H1 (cell line): ENCODE measurements around the gene TTC28. TPM values are rescaled to one million over a fixed set of nuclear protein-coding genes. Genes with fewer than 3 reads are reported as not detected.
A peak's percentile ranks its signal among the peaks of the same experiment; 100 is the strongest.

Experiments used
- CTCF ChIA-PET: fragments of 300-600 bp; sonication (Branson Sonifier 250); formaldehyde crosslinking; loops from one replicate; lab custom pipeline; 2021; ENCODE audit not compliant: partially characterized antibody; lab: Charles Lee
- POLR2A ChIA-PET: fragments of 300-600 bp; sonication (Branson Sonifier 250); formaldehyde crosslinking; loops from one replicate; lab custom pipeline; 2021; ENCODE audit warnings: inconsistent platforms; ENCODE audit not compliant: partially characterized antibody; lab: Charles Lee
- DNase-seq, 2 experiments: peaks; one replicate each; pipeline versions ENCODE4 v3.0.0 to v3.0.0-alpha.2; 2010 to 2022; ENCODE audit warnings: low spot score in 2 of 2, low read depth in 1 of 2, mixed read lengths in 1 of 2
- FAIRE-seq: peaks from 2 replicates; lab custom pipeline; 2011; peaks lifted over from hg19 to GRCh38; lab: Jason Lieb, UNC
- H2AFZ ChIP-seq: 2 replicates; pipeline ENCODE4 v1.8.1; 2012; ENCODE audit warnings: low read length, inconsistent platforms
- H2AK5ac ChIP-seq: 2 replicates; pipeline ENCODE4 v1.6.1; 2013; ENCODE audit warnings: low read depth, low read length
- H2BK120ac ChIP-seq: replicated peaks from 2 replicates; pipeline ENCODE3; 2013; ENCODE audit warnings: low read depth, low read length, inconsistent platforms
- H2BK12ac ChIP-seq: 2 replicates; pipeline ENCODE4 v1.6.1; 2013; ENCODE audit warnings: low read depth, low read length
- H2BK15ac ChIP-seq: 2 replicates; pipeline ENCODE4 v1.6.1; 2013; ENCODE audit warnings: low read length
- H2BK20ac ChIP-seq: 2 replicates; pipeline ENCODE4 v1.6.1; 2013; ENCODE audit warnings: low read length
- H2BK5ac ChIP-seq: 2 replicates; pipeline ENCODE4 v1.6.1; 2013; ENCODE audit warnings: low read depth, low read length
- H3K14ac ChIP-seq: 2 replicates; pipeline ENCODE4 v1.6.1; 2013; ENCODE audit warnings: inconsistent platforms; ENCODE audit not compliant: insufficient read length
- H3K18ac ChIP-seq: 2 replicates; pipeline ENCODE4 v1.6.1; 2013; ENCODE audit warnings: low read length; ENCODE audit errors: extremely low read depth
- H3K23ac ChIP-seq: 2 replicates; pipeline ENCODE4 v1.6.1; 2013; ENCODE audit warnings: inconsistent platforms; ENCODE audit not compliant: insufficient read length
- H3K23me2 ChIP-seq: 2 replicates; pipeline ENCODE4 v1.6.1; 2013; ENCODE audit warnings: low read depth, low read length
- H3K27ac ChIP-seq: 2 replicates; pipeline ENCODE4 v1.6.1; 2011; ENCODE audit warnings: low read depth, low read length, inconsistent platforms
- H3K27me3 ChIP-seq, 4 experiments: replicated peaks in 1 of 4; 1 replicate in 1 of 4; 2 replicates in 3 of 4; pipeline versions ENCODE4 v1.6.1 to v1.8.1; 2011 to 2013; ENCODE audit warnings: low read length in 3 of 4, mild to moderate bottlenecking in 3 of 4, inconsistent platforms in 2 of 4, mixed read lengths in 2 of 4, moderate library complexity in 1 of 4; ENCODE audit not compliant: control insufficient read depth in 3 of 4, insufficient read depth in 3 of 4; ENCODE audit errors: extremely low read depth in 1 of 4
- H3K36me3 ChIP-seq, 4 experiments: 2 replicates each; pipeline versions ENCODE4 v1.6.1 to v1.8.1; 2011 to 2013; ENCODE audit warnings: mild to moderate bottlenecking in 4 of 4, low read length in 3 of 4, moderate library complexity in 2 of 4, control low read depth in 1 of 4, inconsistent platforms in 1 of 4; ENCODE audit not compliant: insufficient read depth in 4 of 4, control insufficient read depth in 2 of 4
- H3K4ac ChIP-seq: replicated peaks from 2 replicates; pipeline ENCODE3; 2013; ENCODE audit warnings: low read length, low read depth, mixed read lengths, inconsistent platforms; ENCODE audit not compliant: insufficient read length
- H3K4me1 ChIP-seq, 4 experiments: replicated peaks in 1 of 4; 1 replicate in 1 of 4; 2 replicates in 3 of 4; pipeline versions ENCODE4 v1.6.1 to v1.8.1; 2011 to 2013; ENCODE audit warnings: low read length in 3 of 4, inconsistent platforms in 2 of 4, mixed read lengths in 1 of 4; ENCODE audit not compliant: insufficient read depth in 4 of 4, control insufficient read depth in 3 of 4
- H3K4me2 ChIP-seq, 2 experiments: 2 replicates each; pipeline versions ENCODE4 v1.6.1 to v1.8.1; 2011 to 2013; ENCODE audit warnings: low read depth in 2 of 2, low read length in 2 of 2, control low read depth in 1 of 2, inconsistent platforms in 1 of 2, mild to moderate bottlenecking in 1 of 2; ENCODE audit not compliant: insufficient read depth in 1 of 2
- H3K4me3 ChIP-seq, 4 experiments: fragments of 200-600, 300-600 bp in 1 of 4; sonication (generic), shearing (Covaris generic), sonication (Bioruptor Twin) in 1 of 4; 2 replicates each; pipeline versions ENCODE4 v1.5.1 to v1.8.1; 2011 to 2016; ENCODE audit warnings: low read length in 4 of 4, low read depth in 3 of 4, control low read depth in 2 of 4, inconsistent platforms in 2 of 4, mild to moderate bottlenecking in 2 of 4, mixed read lengths in 1 of 4, moderate library complexity in 1 of 4; ENCODE audit not compliant: insufficient read depth in 2 of 4; ENCODE audit errors: extremely low read depth in 1 of 4
- H3K56ac ChIP-seq: replicated peaks from 2 replicates; pipeline ENCODE3; 2013; ENCODE audit warnings: low read depth, mild to moderate bottlenecking, mixed read lengths, low read length, inconsistent platforms; ENCODE audit not compliant: insufficient read length
- H3K79me1 ChIP-seq: 2 replicates; pipeline ENCODE4 v1.6.1; 2013; ENCODE audit warnings: low read depth, low read length, control low read depth
- H3K79me2 ChIP-seq, 2 experiments: 2 replicates each; pipeline versions ENCODE4 v1.6.1 to v1.8.1; 2012 to 2013; ENCODE audit warnings: low read length in 2 of 2, mild to moderate bottlenecking in 2 of 2, inconsistent platforms in 1 of 2; ENCODE audit not compliant: insufficient read depth in 2 of 2, control insufficient read depth in 1 of 2
- H3K9ac ChIP-seq, 4 experiments: replicated peaks in 1 of 4; 1 replicate in 1 of 4; 2 replicates in 3 of 4; pipeline versions ENCODE4 v1.6.1 to v1.8.1; 2011 to 2013; ENCODE audit warnings: low read depth in 3 of 4, low read length in 3 of 4, control low read depth in 2 of 4, mild to moderate bottlenecking in 2 of 4, moderate library complexity in 2 of 4, inconsistent platforms in 1 of 4; ENCODE audit errors: extremely low read depth in 1 of 4
- H3K9me3 ChIP-seq, 2 experiments: 2 replicates each; pipeline versions ENCODE4 v1.6.1 to v1.8.1; 2012 to 2013; ENCODE audit warnings: mild to moderate bottlenecking in 2 of 2, moderate library complexity in 2 of 2, control low read depth in 1 of 2, inconsistent platforms in 1 of 2, low read depth in 1 of 2, low read length in 1 of 2, mixed read lengths in 1 of 2; ENCODE audit not compliant: insufficient read depth in 2 of 2
- H4K20me1 ChIP-seq, 2 experiments: replicated peaks in 1 of 2; 2 replicates each; pipeline versions ENCODE3 to v1.8.1; 2011 to 2013; ENCODE audit warnings: inconsistent platforms in 2 of 2, low read length in 2 of 2, mild to moderate bottlenecking in 1 of 2; ENCODE audit not compliant: insufficient read depth in 2 of 2, control insufficient read depth in 1 of 2
- H4K5ac ChIP-seq: 2 replicates; pipeline ENCODE4 v1.6.1; 2013; ENCODE audit warnings: low read length, low read depth, mixed read lengths, inconsistent platforms; ENCODE audit not compliant: insufficient read length
- H4K8ac ChIP-seq: 2 replicates; pipeline ENCODE4 v1.8.0; 2013; ENCODE audit warnings: mild to moderate bottlenecking, moderate library complexity, low read length, inconsistent platforms; ENCODE audit not compliant: insufficient read depth; ENCODE audit errors: extremely low read depth
- H4K91ac ChIP-seq: replicated peaks from 2 replicates; pipeline ENCODE3; 2013; ENCODE audit warnings: low read length, mixed read lengths, inconsistent platforms; ENCODE audit not compliant: insufficient read length
- SP4 ChIP-seq: IDR thresholded peaks from 2 replicates; pipeline ENCODE4 v1.6.1; 2012; ENCODE audit warnings: low read length, inconsistent platforms
- SRF ChIP-seq: IDR thresholded peaks from 2 replicates; pipeline ENCODE4 v1.6.1; 2011; ENCODE audit warnings: mild to moderate bottlenecking, low read depth, low read length, moderate library complexity
- WGBS, 2 experiments: shearing (Covaris generic) in 1 of 2; methylation state at CpG; one replicate each; pipeline versions ENCODE4 v1.1.6 to v1.1.7; 2013 to 2015; ENCODE audit warnings: low lambda C conversion rate in 2 of 2, mixed read lengths in 2 of 2, inconsistent platforms in 1 of 2, low coverage in 1 of 2, missing lambda C conversion rate in 1 of 2; ENCODE audit not compliant: insufficient replicate concordance in 2 of 2, insufficient coverage in 1 of 2, insufficient read length in 1 of 2; ENCODE audit errors: extremely low coverage in 1 of 2, missing lambda C conversion rate in 1 of 2; 5-methylcytosine and 5-hydroxymethylcytosine counted together
- polyA plus RNA-seq, 7 experiments: library from polyadenylated mRNA; depleted of rRNA in 3 of 7; stranded (reverse) in 5 of 7; unstranded in 2 of 7; fragments of >200 nt in 5 of 7; fragments of 200-250 nt in 2 of 7; gene quantifications; 1 replicate in 5 of 7; 2 replicates in 1 of 7; 4 replicates in 1 of 7; pipeline versions ENCODE4 v1.2.1 to v1.2.3, GENCODE V29; 2011 to 2013; ENCODE audit warnings: missing spikeins in 2 of 7, mixed read lengths in 2 of 7
- total RNA-seq: library from RNA; stranded (reverse); fragmentation: NEBNext Ultra II Directional; extraction: Animal tissue kit (Norgen Biotek cat#: 25700); gene quantifications from 2 replicates; pipeline ENCODE4 v1.2.1, GENCODE V29; 2021

TTC28 gene
- total and polyA plus RNA-seq, 2 of the 8 experiments (the other 6 are each of a cell fraction or from before 2014, with no cell fraction given): 2.6 to 12.6 TPM

GRCh38 chr22:28344918-28345703, 334.5 kb downstream of the TTC28 start:
- ChIA-PET POLR2A (interaction anchor here (0.6 to 1.0 kb wide), 2 partner anchors 98 to 1503 kb away, joined by 3 to 4 read pairs; no protein-coding TSS in a partner anchor), CTCF (no interaction called here)
- Histone ChIP-seq H3K36me3 (no peaks in the 10 kb centered on the region), H2BK20ac (no peak overlapping the region), H2BK15ac (no peak overlapping the region), H3K9me3 (no peaks in the 10 kb centered on the region), H3K79me2 (no peaks in the 10 kb centered on the region), H3K4ac (no peak overlapping the region), H3K56ac (no peak overlapping the region), H3K23ac (no peak overlapping the region), H3K9ac (no peak overlapping the region), H3K18ac (no peak overlapping the region), H4K91ac (no peak overlapping the region), H2BK5ac (no peak overlapping the region), H3K79me1 (peaks cover 3% of the 10 kb centered on the region; the same call in 1 of the 2 replicates), H3K4me2 (no peak overlapping the region), H3K27ac (no peak overlapping the region), H3K14ac (no peak overlapping the region), H3K4me3 (no peak overlapping the region), H2AFZ (no peak overlapping the region), H4K8ac (no peak overlapping the region), H2BK120ac (no peak overlapping the region), H4K20me1 (no peaks in the 10 kb centered on the region), H4K5ac (no peak overlapping the region), H2BK12ac (no peak overlapping the region), H3K27me3 (no peaks in the 10 kb centered on the region), H3K4me1 (no peaks in the 10 kb centered on the region), H2AK5ac (no peak overlapping the region), H3K23me2 (no peaks in the 10 kb centered on the region)
- peak; percentile 66; the same call in 1 of the 2 replicates for TF ChIP-seq SRF
- TF ChIP-seq SP4: no peak
- DNase-seq (no peak), FAIRE-seq (no peak)
- 85% methylated on average over 7 of the region's 7 CpGs; no CpG with 5 or more reads in 1 of the 2 experiments for WGBS, 2 experiments
